ENCODE data around the gene TSEN15.

Gene TSEN15

DNA sequence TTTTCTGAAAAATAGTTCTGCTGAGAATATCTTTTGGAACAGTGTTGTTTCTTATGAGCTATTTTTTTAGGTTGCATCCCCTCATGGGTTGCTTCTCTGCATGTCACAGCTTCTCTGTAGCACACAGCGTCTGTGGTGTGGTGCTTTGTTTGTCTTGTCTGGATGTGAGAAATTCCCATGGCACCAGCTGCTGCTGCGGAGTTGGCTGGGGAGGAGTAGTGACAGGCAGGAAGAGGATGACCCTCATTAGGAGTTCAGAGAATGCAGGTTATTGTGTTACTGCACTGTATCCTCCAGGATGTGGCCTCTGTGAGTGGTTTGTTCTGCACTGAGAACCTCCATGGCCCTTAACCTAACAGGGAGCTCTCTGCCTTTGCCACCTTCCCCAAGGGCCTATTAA lies 64.8 kb downstream of the TSEN15 start:
- TF ChIP-seq ZNF70 (CRISPR knock-in tag; IDR thresholded peaks at IDR 0.05) (no peak), CSDC2 (CRISPR knock-in tag; IDR thresholded peaks at IDR 0.05) (no peak), TCF4 (CRISPR knock-in tag; IDR thresholded peaks at IDR 0.05; ENCODE audit: borderline replicate concordance) (no peak), ARNTL (CRISPR knock-in tag; IDR thresholded peaks at IDR 0.05; ENCODE audit: borderline replicate concordance, low read depth) (no peak), ISL1 (CRISPR knock-in tag; IDR thresholded peaks at IDR 0.05) (no peak), SNAI2 (CRISPR knock-in tag; IDR thresholded peaks at IDR 0.05) (no peak), PPARA (CRISPR knock-in tag; IDR thresholded peaks at IDR 0.05; ENCODE audit: borderline replicate concordance) (no peak), GLIS3 (CRISPR knock-in tag; IDR thresholded peaks at IDR 0.05) (no peak), ZFP30 (CRISPR knock-in tag; IDR thresholded peaks at IDR 0.05) (no peak), RARB (CRISPR knock-in tag; IDR thresholded peaks at IDR 0.05) (no peak), TOX (CRISPR knock-in tag; IDR thresholded peaks at IDR 0.05; ENCODE audit: borderline replicate concordance) (no peak), ZNF565 (CRISPR knock-in tag; conservative IDR thresholded peaks at IDR 0.05; ENCODE audit: low read depth) (no peak), BACH2 (CRISPR knock-in tag; IDR thresholded peaks at IDR 0.05; ENCODE audit: borderline replicate concordance) (no peak), ZFP3 (CRISPR knock-in tag; IDR thresholded peaks at IDR 0.05) (no peak), ZNF8 (CRISPR knock-in tag; IDR thresholded peaks at IDR 0.05) (no peak)
- TF ChIP-seq, protein P1, sequence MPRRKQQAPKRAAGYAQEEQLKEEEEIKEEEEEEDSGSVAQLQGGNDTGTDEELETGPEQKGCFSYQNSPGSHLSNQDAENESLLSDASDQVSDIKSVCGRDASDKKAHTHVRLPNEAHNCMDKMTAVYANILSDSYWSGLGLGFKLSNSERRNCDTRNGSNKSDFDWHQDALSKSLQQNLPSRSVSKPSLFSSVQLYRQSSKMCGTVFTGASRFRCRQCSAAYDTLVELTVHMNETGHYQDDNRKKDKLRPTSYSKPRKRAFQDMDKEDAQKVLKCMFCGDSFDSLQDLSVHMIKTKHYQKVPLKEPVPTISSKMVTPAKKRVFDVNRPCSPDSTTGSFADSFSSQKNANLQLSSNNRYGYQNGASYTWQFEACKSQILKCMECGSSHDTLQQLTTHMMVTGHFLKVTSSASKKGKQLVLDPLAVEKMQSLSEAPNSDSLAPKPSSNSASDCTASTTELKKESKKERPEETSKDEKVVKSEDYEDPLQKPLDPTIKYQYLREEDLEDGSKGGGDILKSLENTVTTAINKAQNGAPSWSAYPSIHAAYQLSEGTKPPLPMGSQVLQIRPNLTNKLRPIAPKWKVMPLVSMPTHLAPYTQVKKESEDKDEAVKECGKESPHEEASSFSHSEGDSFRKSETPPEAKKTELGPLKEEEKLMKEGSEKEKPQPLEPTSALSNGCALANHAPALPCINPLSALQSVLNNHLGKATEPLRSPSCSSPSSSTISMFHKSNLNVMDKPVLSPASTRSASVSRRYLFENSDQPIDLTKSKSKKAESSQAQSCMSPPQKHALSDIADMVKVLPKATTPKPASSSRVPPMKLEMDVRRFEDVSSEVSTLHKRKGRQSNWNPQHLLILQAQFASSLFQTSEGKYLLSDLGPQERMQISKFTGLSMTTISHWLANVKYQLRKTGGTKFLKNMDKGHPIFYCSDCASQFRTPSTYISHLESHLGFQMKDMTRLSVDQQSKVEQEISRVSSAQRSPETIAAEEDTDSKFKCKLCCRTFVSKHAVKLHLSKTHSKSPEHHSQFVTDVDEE (CRISPR knock-in tag; IDR thresholded peaks at IDR 0.05) = no peak
- TF ChIP-seq, protein P2, sequence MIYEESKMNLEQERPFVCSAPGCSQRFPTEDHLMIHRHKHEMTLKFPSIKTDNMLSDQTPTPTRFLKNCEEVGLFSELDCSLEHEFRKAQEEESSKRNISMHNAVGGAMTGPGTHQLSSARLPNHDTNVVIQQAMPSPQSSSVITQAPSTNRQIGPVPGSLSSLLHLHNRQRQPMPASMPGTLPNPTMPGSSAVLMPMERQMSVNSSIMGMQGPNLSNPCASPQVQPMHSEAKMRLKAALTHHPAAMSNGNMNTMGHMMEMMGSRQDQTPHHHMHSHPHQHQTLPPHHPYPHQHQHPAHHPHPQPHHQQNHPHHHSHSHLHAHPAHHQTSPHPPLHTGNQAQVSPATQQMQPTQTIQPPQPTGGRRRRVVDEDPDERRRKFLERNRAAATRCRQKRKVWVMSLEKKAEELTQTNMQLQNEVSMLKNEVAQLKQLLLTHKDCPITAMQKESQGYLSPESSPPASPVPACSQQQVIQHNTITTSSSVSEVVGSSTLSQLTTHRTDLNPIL (CRISPR knock-in tag; IDR thresholded peaks at IDR 0.05; ENCODE audit: low read depth) = no peak
- TF ChIP-seq, protein P3, sequence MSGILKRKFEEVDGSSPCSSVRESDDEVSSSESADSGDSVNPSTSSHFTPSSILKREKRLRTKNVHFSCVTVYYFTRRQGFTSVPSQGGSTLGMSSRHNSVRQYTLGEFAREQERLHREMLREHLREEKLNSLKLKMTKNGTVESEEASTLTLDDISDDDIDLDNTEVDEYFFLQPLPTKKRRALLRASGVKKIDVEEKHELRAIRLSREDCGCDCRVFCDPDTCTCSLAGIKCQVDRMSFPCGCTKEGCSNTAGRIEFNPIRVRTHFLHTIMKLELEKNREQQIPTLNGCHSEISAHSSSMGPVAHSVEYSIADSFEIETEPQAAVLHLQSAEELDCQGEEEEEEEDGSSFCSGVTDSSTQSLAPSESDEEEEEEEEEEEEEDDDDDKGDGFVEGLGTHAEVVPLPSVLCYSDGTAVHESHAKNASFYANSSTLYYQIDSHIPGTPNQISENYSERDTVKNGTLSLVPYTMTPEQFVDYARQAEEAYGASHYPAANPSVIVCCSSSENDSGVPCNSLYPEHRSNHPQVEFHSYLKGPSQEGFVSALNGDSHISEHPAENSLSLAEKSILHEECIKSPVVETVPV (CRISPR knock-in tag; IDR thresholded peaks at IDR 0.05) = no peak
- no peak for ATAC-seq

DNA sequence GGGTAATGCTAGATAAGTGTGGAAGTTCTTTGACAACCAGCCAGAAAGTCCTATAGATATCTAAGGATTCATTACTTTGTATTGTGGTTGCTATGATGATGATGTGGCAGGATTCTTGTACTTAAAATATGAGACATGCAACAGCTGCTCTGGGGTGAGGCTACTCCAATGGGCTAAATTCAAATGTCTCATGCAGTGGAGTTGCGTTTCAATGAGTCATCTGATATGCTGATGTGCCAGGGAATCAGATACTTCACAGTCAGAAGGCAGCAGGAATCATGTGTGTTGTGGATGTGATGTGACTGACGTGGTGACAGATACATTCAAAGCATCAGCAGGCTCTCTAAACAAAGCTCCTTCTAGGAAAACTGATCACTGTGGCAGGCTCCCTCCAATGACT lies 66.5 kb downstream of the TSEN15 start:
- TF ChIP-seq, protein P4, sequence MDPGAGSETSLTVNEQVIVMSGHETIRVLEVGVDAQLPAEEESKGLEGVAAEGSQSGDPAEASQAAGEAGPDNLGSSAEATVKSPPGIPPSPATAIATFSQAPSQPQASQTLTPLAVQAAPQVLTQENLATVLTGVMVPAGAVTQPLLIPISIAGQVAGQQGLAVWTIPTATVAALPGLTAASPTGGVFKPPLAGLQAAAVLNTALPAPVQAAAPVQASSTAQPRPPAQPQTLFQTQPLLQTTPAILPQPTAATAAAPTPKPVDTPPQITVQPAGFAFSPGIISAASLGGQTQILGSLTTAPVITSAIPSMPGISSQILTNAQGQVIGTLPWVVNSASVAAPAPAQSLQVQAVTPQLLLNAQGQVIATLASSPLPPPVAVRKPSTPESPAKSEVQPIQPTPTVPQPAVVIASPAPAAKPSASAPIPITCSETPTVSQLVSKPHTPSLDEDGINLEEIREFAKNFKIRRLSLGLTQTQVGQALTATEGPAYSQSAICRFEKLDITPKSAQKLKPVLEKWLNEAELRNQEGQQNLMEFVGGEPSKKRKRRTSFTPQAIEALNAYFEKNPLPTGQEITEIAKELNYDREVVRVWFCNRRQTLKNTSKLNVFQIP (CRISPR knock-in tag; IDR thresholded peaks at IDR 0.05; ENCODE audit: borderline replicate concordance, low read depth) = no peak
- TF ChIP-seq, protein P1 (CRISPR knock-in tag; IDR thresholded peaks at IDR 0.05) = no peak
- TF ChIP-seq, protein P5, sequence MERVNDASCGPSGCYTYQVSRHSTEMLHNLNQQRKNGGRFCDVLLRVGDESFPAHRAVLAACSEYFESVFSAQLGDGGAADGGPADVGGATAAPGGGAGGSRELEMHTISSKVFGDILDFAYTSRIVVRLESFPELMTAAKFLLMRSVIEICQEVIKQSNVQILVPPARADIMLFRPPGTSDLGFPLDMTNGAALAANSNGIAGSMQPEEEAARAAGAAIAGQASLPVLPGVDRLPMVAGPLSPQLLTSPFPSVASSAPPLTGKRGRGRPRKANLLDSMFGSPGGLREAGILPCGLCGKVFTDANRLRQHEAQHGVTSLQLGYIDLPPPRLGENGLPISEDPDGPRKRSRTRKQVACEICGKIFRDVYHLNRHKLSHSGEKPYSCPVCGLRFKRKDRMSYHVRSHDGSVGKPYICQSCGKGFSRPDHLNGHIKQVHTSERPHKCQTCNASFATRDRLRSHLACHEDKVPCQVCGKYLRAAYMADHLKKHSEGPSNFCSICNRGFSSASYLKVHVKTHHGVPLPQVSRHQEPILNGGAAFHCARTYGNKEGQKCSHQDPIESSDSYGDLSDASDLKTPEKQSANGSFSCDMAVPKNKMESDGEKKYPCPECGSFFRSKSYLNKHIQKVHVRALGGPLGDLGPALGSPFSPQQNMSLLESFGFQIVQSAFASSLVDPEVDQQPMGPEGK (CRISPR knock-in tag; IDR thresholded peaks at IDR 0.05; ENCODE audit: borderline replicate concordance) = no peak
- TF ChIP-seq ZNF8 (CRISPR knock-in tag; IDR thresholded peaks at IDR 0.05) = no peak
- TF ChIP-seq ZC3H10 (CRISPR knock-in tag; IDR thresholded peaks at IDR 0.05) = no peak
- no peak for TF ChIP-seq OSR1 (CRISPR knock-in tag; IDR thresholded peaks at IDR 0.05)
- TF ChIP-seq, protein P3 (CRISPR knock-in tag; IDR thresholded peaks at IDR 0.05) = no peak
- no peak for TF ChIP-seq PPARA (CRISPR knock-in tag; IDR thresholded peaks at IDR 0.05; ENCODE audit: borderline replicate concordance)
- no peak for TF ChIP-seq BACH2 (CRISPR knock-in tag; IDR thresholded peaks at IDR 0.05; ENCODE audit: borderline replicate concordance)
- TF ChIP-seq, protein P2 (CRISPR knock-in tag; IDR thresholded peaks at IDR 0.05; ENCODE audit: low read depth) = no peak
- TF ChIP-seq ARNTL (CRISPR knock-in tag; IDR thresholded peaks at IDR 0.05; ENCODE audit: borderline replicate concordance, low read depth) = no peak
- no peak for TF ChIP-seq ISL1 (CRISPR knock-in tag; IDR thresholded peaks at IDR 0.05)
- no peak for TF ChIP-seq GLIS3 (CRISPR knock-in tag; IDR thresholded peaks at IDR 0.05)
- TF ChIP-seq CSDC2 (CRISPR knock-in tag; IDR thresholded peaks at IDR 0.05) = no peak
- no peak for TF ChIP-seq ZNF565 (CRISPR knock-in tag; conservative IDR thresholded peaks at IDR 0.05; ENCODE audit: low read depth)
- TF ChIP-seq ESRRG (CRISPR knock-in tag; IDR thresholded peaks at IDR 0.05) = no peak
- no peak for TF ChIP-seq SNAI2 (CRISPR knock-in tag; IDR thresholded peaks at IDR 0.05)
- TF ChIP-seq ZFP3 (CRISPR knock-in tag; IDR thresholded peaks at IDR 0.05) = no peak
- no peak for TF ChIP-seq TOX (CRISPR knock-in tag; IDR thresholded peaks at IDR 0.05; ENCODE audit: borderline replicate concordance)
- no peak for TF ChIP-seq ZFP30 (CRISPR knock-in tag; IDR thresholded peaks at IDR 0.05)
- peak; percentile 95 for ATAC-seq

Measured in SK-N-SH treated with all-trans-retinoic acid at 6 μM for 48 hours (cell line).